KBM-7 (cell line): Measurements from ENCODE around the gene TP53BP1.

Experiments
- DNase-seq: peaks from one replicate; pipeline ENCODE4 v3.0.0-alpha.2; 2015
- in situ Hi-C: fragments of 300-500 bp; cut with MboI; formaldehyde crosslinking; loops from 2 replicates; pipeline ENCODE4 v1.14.3; 2020; ENCODE audit warnings: low sequenced_read_pairs, low pct_unique_long_range_greater_than_20kb, mixed read lengths

TP53BP1 gene

DNA sequence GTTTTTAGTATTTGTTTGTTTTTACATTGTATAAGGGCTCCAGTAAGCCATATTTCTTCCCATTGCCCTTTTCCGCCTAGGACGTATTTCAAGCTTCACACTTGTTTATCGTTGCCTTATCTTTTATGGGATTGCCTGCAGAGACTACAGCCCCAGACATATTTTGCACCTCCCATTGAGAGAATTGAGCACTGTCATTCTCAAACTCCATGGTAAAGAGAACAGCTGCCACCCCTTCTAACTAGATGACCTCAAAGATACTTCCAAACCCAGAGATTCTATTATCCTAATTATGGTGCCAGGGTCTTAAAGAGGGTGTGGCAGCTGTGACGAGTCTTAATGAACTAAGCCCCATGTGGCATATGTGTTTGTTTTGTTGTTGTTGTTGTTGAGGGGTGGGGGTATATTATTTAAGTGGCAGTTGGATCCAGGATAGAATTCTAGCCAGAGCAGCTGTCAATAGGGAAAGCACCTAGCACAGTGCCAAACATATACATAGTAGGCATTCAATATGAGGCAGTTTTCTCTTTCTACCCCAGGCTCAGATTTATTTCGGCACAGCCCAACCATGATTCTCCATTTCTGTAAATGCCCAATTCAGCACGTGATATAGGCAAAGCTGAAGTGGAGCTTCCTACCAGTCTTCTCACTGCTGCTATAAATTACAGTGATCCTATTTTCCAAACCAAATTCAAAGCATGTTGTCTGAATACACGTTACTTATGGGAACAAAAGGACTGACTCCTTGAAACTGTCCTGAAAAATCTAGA lies 932 bp upstream of the TP53BP1 start:
- no peak for DNase-seq
- in situ Hi-C loops = no loop called here

- in situ Hi-C loops = no loop called here
- DNase-seq = no peak
These were observed 690 bp downstream of the TP53BP1 start for GRCh38 chr15:43492266-43492665.

DNA sequence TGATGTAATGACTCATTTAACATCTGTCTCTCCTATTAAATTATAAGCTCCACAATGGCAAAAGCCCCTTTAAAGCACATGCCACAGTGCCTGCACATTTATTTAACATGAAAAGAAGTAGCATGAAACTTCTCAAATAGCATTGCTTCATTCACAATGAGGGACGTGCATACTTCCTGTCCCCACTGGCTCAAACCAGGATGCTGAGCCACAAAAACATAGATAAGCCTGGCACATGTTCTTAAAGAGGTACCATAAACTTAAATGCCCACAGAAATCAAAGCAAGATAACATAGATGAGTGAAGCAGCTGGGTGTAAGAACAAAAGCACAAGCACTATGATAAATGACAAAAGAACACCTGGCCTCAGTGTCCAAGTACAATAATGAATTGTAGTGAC lies 3.8 kb downstream of the TP53BP1 start:
- in situ Hi-C loops = no loop called here
- DNase-seq = peak; percentile 30

DNA sequence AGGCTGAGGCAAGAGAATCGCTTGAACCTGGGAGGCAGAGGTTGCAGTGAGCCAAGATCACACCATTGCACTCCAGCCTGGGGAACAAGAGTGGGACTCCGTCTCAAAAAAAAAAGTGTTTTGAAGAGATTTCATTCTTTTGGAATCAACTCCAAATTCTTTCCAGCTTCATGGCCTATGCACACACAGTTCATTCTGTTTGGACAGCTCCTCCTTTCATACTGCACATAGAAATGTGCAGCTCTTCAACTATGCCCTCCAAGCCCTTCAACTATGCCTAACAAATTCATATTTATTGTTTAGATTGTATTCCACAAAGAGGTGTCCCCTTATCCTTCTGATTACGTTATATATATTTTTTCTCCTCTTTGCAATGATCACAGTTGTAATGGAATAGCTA lies 4.2 kb downstream of the TP53BP1 start:
- in situ Hi-C loops = no loop called here
- DNase-seq = no peak

DNA sequence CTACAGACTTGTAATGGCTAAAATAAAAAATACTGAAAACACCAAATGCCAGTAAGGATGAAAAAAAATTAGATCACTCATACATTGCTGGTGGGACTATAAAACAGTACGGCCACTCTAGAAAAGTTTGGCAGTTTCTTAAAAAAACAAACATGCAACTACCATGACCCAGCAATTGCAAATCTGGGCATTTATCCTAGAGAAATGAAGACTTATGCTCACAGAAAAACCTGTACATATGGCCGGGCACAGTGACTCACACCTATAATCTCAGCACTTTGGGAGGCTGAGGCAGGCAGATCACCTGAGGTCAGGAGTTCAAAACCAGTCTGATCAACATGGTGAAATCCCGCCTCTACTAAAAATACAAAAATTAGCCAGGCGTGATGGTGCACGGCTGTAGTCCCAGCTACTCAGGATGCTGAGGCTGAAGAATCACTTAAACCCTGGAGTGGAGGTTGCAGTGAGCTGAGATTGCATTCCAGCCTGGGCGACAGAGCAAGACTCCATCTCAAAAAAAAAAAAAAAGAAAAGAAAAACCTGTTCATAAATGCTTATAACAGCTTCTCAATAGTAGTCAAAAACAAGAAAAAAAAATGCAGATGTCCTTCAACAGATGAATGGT lies 5.6 kb downstream of the TP53BP1 start:
- no peak for DNase-seq
- in situ Hi-C loops = no loop called here

- DNase-seq = no peak
- in situ Hi-C loops = no loop called here
These were observed 8.5 kb downstream of the TP53BP1 start for GRCh38 chr15:43484455-43484854.

DNA sequence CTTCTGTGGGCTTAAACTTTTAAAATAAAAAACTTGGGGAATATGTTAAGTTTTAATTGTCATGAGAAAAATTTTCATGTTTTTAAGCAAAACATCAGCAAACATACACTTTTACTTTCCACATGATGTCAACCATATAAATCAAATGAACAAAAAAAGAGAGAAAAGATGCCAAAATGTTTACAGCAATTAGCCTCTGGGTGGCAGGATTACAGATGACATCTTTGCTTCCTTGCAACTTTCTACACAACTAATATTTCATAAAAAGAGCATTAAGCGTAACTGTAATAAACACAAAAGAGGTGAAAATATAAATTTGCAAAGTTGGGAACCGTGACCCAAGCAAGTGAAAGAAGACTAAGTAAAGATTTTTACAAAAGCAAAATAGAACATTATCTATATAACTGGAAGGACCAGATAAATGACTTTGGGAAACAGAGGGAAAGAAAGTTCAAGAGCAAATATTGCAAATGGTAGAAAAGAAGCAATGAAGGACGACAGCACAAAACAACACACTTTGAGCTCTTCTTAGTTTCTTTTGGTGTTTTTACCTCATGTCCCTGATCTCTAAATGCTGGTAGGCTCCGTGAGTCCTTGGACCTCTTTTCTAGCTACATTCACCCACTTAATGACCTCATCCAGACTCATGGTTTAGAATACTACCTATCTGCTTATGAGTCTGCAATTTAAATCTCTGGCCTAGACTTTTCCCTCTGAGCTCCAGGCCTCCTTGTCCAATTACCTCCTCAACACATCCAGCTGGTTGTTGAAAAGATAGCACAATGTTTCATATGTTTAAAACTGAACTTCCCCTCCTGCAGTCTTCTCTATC lies 9.4 kb downstream of the TP53BP1 start:
- DNase-seq = peak; percentile 22
- in situ Hi-C loops = no loop called here

GRCh38 chr15:43473885-43474284 lies 19.1 kb downstream of the TP53BP1 start:
- no peak for DNase-seq
- in situ Hi-C loops = no loop called here

DNA sequence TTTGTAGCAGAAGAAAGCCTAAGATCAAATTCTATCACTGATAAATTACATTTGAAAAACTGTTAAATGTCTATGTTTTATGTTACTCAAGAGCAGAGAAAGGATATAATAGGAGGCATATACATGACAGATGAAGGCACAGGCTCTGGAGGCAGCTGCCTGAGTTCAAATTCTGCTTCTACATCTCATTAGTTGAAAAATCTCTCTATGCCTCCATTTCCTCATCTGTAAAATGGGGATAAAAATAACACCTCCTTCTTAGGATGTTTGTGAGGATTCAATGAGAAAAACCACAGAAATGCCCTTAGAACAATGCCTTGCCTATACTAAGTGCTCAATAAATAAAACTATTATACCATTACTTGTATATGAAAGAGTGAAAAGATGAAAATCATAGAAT lies 21.0 kb downstream of the TP53BP1 start:
- in situ Hi-C loops = no loop called here
- no peak for DNase-seq

- in situ Hi-C loops = no loop called here
- DNase-seq = no peak
These were observed 23.1 kb downstream of the TP53BP1 start for GRCh38 chr15:43469867-43470266.

DNA sequence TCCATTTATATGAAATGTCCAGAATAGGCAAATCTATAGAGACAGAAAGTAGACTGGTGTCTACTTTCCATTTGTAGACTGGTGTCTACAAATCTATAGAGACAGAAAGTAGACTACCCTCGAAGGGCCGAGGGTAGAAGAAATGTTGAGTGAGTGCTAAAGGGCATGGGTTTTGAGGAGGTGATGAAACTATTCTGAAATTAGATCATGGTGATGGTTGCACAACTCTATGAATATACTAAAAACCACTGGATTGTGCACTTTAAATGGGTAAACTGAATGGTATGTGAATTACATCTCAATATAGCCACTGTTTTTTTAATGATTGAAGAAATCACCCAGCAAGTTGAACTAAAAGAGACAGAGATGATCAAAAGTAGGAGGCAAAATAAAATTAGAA lies 27.9 kb downstream of the TP53BP1 start:
- DNase-seq = no peak
- in situ Hi-C loops = no loop called here

DNA sequence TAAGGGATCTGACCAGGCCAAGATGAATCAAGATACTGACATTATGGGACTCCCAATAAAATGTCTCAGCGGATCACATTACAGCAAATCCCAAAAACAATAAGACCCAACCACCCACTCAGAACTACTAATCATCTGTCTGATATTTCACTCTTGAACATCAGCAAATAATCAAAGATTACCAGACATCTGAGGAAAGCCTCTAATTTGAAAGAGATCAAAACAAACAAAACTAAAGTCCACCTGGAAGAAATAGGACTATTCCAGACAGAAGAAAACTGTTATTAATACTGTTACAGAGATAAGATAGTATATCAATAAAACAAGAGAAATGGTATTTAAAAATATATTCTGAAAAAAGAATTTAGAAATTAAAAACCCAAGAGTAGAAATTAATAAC lies 29.0 kb downstream of the TP53BP1 start:
- DNase-seq = no peak
- in situ Hi-C loops = no loop called here

DNA sequence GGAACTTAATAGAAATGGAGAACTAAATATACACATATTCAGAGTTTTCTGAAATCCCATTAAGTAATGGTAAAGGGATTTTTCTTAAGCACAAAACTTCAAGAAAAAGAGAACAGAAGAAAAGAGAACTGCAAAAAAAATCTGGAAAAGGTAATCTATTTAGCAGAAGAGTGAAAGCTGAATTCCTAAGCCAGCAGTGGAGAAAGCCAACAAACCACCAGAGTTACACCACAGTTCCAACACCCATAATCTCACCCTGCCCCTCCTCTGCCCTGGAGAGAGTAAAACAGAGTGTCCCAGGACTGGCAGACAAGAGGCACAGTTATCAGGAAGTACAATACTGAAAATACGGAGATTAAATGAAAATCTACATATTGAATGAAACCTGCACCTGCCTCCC lies 29.4 kb downstream of the TP53BP1 start:
- in situ Hi-C loops = no loop called here

GRCh38 chr15:43449981-43450380 lies 43.0 kb downstream of the TP53BP1 start:
- in situ Hi-C loops = no loop called here
- DNase-seq = no peak

More for the DNA sequence above, 29.4 kb downstream of the TP53BP1 start:
- no peak for DNase-seq

GRCh38 chr15:43446344-43446743 lies 46.6 kb downstream of the TP53BP1 start:
- DNase-seq = no peak
- in situ Hi-C loops = no loop called here

DNA sequence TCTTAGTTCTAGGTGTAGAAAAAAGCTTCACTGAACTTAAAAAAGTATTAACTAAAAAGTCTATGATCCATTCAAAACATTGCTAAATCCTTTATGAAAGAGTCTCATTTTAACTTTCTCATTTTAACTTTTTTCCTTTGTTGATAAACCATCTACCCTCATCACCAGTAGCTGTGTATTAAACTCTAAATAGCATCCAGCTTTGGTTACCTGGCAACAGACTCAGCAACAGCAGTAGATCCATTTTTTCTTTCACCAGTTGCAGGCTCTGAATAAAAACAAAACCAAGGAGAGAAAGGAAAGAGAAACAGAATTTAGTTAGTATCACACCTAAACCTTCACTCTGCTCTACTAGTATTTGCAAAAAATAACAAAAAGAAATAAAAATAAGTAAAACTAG lies 51.6 kb downstream of the TP53BP1 start:
- in situ Hi-C loops = no loop called here
- DNase-seq = no peak

- DNase-seq = peak; percentile 89
- in situ Hi-C loops = no loop called here
These were observed 52.2 kb downstream of the TP53BP1 start for GRCh38 chr15:43440721-43441281.

DNA sequence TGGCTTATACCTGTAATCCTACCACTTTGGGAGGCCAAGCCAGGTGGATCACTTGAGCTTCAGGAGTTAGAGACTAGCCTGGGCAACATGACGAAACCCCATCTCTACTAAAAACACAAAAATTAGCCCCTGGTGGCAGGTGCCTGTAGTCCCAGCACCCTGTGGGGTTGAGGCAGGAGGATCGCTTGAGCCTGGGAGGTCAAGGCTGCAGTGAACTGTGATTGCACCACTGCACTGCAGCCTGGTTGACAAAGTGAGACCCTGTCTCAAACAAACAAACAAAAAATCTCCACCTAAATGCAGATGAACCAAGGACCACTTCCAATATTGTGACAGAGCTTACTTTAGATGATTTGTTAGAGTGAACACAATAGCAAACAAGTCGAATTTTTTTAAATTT lies 53.7 kb downstream of the TP53BP1 start:
- in situ Hi-C loops = no loop called here

GRCh38 chr15:43436395-43436794 lies 56.6 kb downstream of the TP53BP1 start:
- DNase-seq = no peak
- in situ Hi-C loops = no loop called here

More for the DNA sequence above, 53.7 kb downstream of the TP53BP1 start:
- no peak for DNase-seq

GRCh38 chr15:43434446-43434845 lies 58.5 kb downstream of the TP53BP1 start:
- DNase-seq = no peak
- in situ Hi-C loops = no loop called here
